BJ (cell line): ENCODE data around the gene ZNF439. TPM values are rescaled to one million over a fixed set of nuclear protein-coding genes. Genes with fewer than 3 reads are reported as not detected.

ENCODE experiments used
- CTCF ChIA-PET: fragments of 350-600 bp; formaldehyde crosslinking; extraction: SDS; loops from one replicate; lab custom pipeline; 2021; ENCODE audit warnings: antibody characterized with exemption, inconsistent platforms; lab: Yijun Ruan, JAX
- POLR2A ChIA-PET: fragments of 300-600 bp; sonication (Branson Sonifier 250); formaldehyde crosslinking; extraction: SDS; loops from one replicate; lab custom pipeline; 2021; ENCODE audit warnings: antibody characterized with exemption; lab: Charles Lee
- DNase-seq: peaks from one replicate; pipeline ENCODE4 v3.0.0-alpha.2; 2011; ENCODE audit warnings: low read depth
- H3K27me3 ChIP-seq: 2 replicates; pipeline ENCODE4 v1.6.0; 2011; ENCODE audit warnings: low read length; ENCODE audit not compliant: control insufficient read depth, insufficient read depth
- H3K36me3 ChIP-seq: 2 replicates; pipeline ENCODE4 v1.5.1; 2011; ENCODE audit warnings: low read length; ENCODE audit not compliant: control insufficient read depth, insufficient read depth
- H3K4me3 ChIP-seq: 2 replicates; pipeline ENCODE4 v1.5.1; 2011; ENCODE audit warnings: low read depth, mild to moderate bottlenecking, control low read depth, low read length
- polyA minus RNA-seq: library from RNA; depleted of rRNA, polyadenylated mRNA; stranded (reverse); fragments of >200 nt; gene quantifications from 2 replicates; pipeline ENCODE4 v1.2.3, GENCODE V29; 2011; rRNA and poly(A)+ RNA removed
- polyA plus RNA-seq: library from polyadenylated mRNA; depleted of rRNA; stranded (reverse); fragments of >200 nt; gene quantifications from 2 replicates; pipeline ENCODE4 v1.2.3, GENCODE V29; 2011; rRNA removed
- TF ChIP-seq, protein P1 (sequence below): IDR thresholded peaks from 2 replicates; pipeline ENCODE4 v1.5.1; 2011; ENCODE audit warnings: low read depth, mild to moderate bottlenecking, control low read depth, inconsistent platforms, low read length, moderate library complexity; ENCODE audit not compliant: insufficient read depth

ZNF439 gene
- 3.0 and 5.1 TPM in 2 replicates for polyA plus RNA-seq
- 2.5 and 3.1 TPM in 2 replicates for polyA minus RNA-seq

DNA sequence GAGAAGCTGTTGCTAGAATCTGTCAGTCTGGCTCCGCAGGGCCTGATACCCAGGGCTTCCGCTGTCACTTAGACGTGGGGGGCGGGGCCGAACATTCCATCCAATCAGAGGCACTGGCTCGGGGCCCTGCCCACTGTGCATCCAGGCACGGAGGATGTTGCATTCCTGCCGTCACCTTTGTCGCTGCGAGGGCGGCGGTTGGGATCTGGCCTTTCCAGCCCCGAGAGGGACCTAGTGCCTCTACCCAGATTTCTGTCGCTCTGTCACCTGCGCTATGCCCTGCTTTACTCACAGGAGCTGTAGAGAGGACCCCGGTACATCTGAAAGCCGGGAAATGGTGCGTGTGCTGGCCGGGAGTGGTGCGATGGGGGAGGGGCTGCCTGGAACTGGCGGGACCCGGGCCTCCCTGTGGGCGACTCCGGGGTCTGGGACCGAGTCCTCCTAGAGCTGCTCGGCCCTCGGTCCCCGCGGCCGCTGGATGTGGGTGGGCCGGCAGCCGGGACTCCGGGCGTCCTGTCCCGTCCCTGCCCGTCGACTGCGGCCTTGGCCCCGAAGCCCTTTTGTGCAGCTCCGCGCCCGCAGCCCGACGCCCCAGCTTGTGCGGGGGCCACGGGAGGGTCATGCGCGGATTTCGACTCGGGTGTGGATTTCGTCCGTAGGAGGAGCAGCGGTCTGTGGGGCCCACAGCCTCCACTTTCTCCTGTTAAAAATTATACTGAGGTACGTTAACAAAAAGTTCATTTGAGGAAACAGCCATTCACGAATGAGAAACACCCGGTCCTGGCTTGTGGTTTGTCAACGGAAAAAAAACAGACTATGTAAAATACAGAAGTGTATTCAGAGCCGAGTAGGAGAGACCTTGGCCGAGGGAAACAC, at the start of gene ZNF439:
TSS of gene ZNF439 (plus strand) at position 133 of the 876 bp plus-strand sequence. CDS start at position 275, 142 bp downstream.
- DNase-seq, result peak; percentile 33
- CTCF ChIA-PET, result interaction anchor here (1.2 to 1.7 kb wide), 2 partner anchors 8 to 51 kb away, joined by 4 to 5 read pairs; partner anchors contain the start of gene ZNF491
- TF ChIP-seq, protein P1, sequence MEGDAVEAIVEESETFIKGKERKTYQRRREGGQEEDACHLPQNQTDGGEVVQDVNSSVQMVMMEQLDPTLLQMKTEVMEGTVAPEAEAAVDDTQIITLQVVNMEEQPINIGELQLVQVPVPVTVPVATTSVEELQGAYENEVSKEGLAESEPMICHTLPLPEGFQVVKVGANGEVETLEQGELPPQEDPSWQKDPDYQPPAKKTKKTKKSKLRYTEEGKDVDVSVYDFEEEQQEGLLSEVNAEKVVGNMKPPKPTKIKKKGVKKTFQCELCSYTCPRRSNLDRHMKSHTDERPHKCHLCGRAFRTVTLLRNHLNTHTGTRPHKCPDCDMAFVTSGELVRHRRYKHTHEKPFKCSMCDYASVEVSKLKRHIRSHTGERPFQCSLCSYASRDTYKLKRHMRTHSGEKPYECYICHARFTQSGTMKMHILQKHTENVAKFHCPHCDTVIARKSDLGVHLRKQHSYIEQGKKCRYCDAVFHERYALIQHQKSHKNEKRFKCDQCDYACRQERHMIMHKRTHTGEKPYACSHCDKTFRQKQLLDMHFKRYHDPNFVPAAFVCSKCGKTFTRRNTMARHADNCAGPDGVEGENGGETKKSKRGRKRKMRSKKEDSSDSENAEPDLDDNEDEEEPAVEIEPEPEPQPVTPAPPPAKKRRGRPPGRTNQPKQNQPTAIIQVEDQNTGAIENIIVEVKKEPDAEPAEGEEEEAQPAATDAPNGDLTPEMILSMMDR, result no peak
- POLR2A ChIA-PET, result no interaction called here
- Histone ChIP-seq H3K4me3 (peak within 1 kb of the TSS; percentile 56), H3K27me3 (no peaks in the 10 kb centered on the region), H3K36me3 (0 out of 2 replicates have a peak, but pooled peaks cover 2% of the 10 kb centered on the region)

DNA sequence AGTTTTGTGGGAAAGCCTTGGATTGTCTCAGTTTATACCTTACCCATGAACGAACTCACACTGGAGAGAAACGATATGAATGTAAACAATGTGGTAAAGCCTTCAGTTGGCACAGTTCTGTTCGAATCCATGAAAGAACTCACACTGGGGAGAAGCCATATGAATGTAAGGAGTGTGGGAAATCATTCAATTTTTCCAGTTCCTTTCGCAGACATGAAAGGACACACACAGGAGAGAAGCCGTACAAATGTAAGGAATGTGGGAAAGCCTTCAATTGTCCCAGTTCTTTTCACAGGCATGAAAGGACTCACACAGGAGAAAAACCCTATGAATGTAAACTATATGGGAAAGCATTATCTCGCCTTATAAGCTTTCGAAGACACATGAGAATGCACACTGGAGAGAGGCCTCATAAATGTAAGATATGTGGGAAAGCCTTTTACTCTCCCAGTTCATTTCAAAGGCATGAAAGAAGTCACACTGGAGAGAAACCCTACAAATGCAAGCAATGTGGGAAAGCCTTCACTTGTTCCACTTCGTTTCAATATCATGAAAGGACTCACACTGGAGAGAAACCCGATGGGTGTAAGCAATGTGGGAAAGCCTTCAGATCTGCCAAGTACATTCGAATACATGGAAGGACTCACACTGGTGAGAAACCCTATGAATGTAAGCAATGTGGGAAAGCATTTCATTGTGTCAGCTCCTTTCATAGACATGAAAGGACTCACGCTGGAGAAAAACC, 42.0 kb upstream of the ZNF439 start:
- H3K27me3 ChIP-seq, result no peaks in the 10 kb centered on the region
- H3K36me3 ChIP-seq, result 0 out of 2 replicates have a peak, but pooled peaks cover 3% of the 10 kb centered on the region
- CTCF ChIA-PET, result interaction anchor here (2.4 kb wide), 1 partner anchor 9 kb away, joined by 9 read pairs; no protein-coding TSS in a partner anchor
- no peak overlapping the region for H3K4me3 ChIP-seq
- DNase-seq, result no peak
- TF ChIP-seq, protein P1, result no peak
- POLR2A ChIA-PET, result no interaction called here

DNA sequence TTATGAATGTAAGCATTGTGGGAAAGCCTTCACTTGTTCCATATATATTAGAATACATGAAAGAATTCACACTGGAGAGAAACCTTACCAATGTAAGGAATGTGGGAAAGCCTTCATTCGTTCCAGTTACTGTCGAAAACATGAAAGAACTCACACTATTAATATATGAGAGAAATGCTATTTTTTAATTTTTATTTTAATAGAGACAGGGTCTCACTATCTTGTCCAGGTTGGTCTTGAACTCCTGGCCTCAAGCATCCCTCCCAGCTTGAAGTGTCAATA, 41.5 kb upstream of the ZNF439 start:
- ChIA-PET CTCF (interaction anchor here (2.4 kb wide), 1 partner anchor 10 kb away, joined by 9 read pairs; no protein-coding TSS in a partner anchor), POLR2A (no interaction called here)
- Histone ChIP-seq H3K36me3 (0 out of 2 replicates have a peak, but pooled peaks cover 3% of the 10 kb centered on the region), H3K4me3 (no peak overlapping the region), H3K27me3 (no peaks in the 10 kb centered on the region)
- TF ChIP-seq, protein P1, result no peak
- DNase-seq, result no peak

DNA sequence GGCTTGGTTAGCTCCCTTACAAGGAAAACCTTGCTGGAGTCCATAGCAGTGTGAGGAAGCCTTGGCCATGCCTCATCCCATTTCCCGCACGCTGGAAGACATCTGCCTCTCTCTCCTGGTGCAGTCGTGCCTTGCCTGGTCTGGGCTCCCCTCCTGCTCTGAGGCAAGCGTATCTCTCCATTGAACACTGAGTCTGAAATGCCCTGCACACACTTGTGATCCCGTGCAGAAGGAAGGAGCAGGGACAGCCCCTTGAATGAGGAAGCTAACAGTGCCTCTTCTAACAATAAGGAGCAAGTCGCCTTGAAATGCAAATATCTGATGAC, 34.9 kb upstream of the ZNF439 start:
- TF ChIP-seq, protein P1, result no peak
- POLR2A ChIA-PET, result interaction anchor here (0.5 kb wide), 1 partner anchor 338 kb away, joined by 5 read pairs; no protein-coding TSS in a partner anchor
- DNase-seq, result no peak
- Histone ChIP-seq H3K36me3 (no peaks in the 10 kb centered on the region), H3K4me3 (peak overlapping the region; percentile 59), H3K27me3 (no peaks in the 10 kb centered on the region)
- CTCF ChIA-PET, result interaction anchor here (0.8 to 7.8 kb wide), 5 partner anchors 9 to 154 kb away, joined by 3 to 53 read pairs (median 3); partner anchors contain the start of gene ZNF491
